PFSK-1 (cell line): Measurements from ENCODE around the gene TEX14.

Experiments
- POLR2AphosphoS5 ChIP-seq: IDR thresholded peaks from 2 replicates; pipeline ENCODE4 v1.6.1; 2012; ENCODE audit warnings: low read depth, mild to moderate bottlenecking, control low read depth, low read length, moderate library complexity
- SIN3A ChIP-seq: IDR thresholded peaks from 2 replicates; pipeline ENCODE4 v1.6.1; 2012; ENCODE audit warnings: mild to moderate bottlenecking, low read length, moderate library complexity, borderline replicate concordance; ENCODE audit not compliant: insufficient read depth
- TAF1 ChIP-seq: IDR thresholded peaks from 2 replicates; pipeline ENCODE4 v1.6.1; 2012; ENCODE audit warnings: low read length, control low read depth, borderline replicate concordance; ENCODE audit not compliant: insufficient read depth
- TF ChIP-seq, protein P1 (sequence below), 2 experiments: IDR thresholded peaks; 2 replicates each; pipeline versions ENCODE4 v1.6.1 to v1.8.0; 2011 to 2012; ENCODE audit warnings: low read depth in 2 of 2, low read length in 2 of 2, control low read depth in 1 of 2, inconsistent platforms in 1 of 2, mild to moderate bottlenecking in 1 of 2, moderate library complexity in 1 of 2; ENCODE audit not compliant: insufficient read depth in 1 of 2

DNA sequence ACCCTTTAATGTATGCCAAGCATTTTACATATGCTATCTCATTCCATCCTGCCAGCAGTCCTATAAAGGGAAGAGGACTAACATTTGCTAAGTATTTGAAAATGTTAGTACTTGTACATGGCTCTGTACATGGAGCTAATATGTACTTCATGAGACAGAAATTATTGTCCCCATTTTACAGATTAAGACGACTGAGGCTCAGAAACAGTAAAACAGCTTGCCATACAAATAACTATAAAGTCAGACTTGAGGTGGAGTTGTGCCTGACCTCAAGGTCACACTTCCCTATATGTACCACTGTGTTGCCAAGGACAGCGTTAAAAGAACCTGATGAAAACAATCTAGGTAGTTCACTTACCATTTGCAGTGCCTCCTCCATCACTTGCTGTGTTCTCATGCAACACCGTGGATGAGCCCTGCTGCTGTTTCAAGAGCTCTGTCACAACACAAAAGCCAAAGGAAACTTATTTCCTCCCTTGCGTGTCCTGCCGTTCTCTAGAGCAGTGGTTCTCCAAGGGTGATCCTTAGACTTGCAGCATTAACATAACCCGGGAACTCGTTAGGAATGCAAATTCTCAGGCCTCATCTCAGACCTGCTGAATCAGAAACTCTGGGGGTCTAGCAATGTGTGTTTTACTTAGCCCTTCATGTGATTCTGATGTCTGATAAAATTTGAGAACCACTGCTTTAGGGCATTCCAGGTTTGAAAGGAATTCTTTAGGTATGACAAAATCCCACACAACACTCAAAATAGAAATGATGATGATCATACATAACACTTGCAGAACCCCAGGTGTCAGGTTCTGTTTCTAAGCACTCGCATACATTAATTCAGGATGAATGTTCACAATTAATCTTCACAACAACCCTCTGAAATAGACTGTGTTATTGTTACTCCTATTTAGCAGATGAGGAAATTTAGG, 126.2 kb downstream of the TEX14 start:
- TF ChIP-seq SIN3A (no peak), POLR2AphosphoS5 (no peak), TAF1 (no peak)
- TF ChIP-seq, protein P1, sequence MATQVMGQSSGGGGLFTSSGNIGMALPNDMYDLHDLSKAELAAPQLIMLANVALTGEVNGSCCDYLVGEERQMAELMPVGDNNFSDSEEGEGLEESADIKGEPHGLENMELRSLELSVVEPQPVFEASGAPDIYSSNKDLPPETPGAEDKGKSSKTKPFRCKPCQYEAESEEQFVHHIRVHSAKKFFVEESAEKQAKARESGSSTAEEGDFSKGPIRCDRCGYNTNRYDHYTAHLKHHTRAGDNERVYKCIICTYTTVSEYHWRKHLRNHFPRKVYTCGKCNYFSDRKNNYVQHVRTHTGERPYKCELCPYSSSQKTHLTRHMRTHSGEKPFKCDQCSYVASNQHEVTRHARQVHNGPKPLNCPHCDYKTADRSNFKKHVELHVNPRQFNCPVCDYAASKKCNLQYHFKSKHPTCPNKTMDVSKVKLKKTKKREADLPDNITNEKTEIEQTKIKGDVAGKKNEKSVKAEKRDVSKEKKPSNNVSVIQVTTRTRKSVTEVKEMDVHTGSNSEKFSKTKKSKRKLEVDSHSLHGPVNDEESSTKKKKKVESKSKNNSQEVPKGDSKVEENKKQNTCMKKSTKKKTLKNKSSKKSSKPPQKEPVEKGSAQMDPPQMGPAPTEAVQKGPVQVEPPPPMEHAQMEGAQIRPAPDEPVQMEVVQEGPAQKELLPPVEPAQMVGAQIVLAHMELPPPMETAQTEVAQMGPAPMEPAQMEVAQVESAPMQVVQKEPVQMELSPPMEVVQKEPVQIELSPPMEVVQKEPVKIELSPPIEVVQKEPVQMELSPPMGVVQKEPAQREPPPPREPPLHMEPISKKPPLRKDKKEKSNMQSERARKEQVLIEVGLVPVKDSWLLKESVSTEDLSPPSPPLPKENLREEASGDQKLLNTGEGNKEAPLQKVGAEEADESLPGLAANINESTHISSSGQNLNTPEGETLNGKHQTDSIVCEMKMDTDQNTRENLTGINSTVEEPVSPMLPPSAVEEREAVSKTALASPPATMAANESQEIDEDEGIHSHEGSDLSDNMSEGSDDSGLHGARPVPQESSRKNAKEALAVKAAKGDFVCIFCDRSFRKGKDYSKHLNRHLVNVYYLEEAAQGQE (IDR thresholded peaks at IDR 0.05; ENCODE audit: insufficient read depth in 1 of 2, low read depth in 2 of 2, low read length in 2 of 2), result no peak
